Measurements from ENCODE around the gene AKR7A2. TPM values are rescaled to one million over a fixed set of nuclear protein-coding genes. Genes with fewer than 3 reads are reported as not detected.

Gene AKR7A2
- polyA plus RNA-seq, 3 donors: 19.5 to 117 (median 89.3) TPM

GRCh38 chr1:19358710-19359109 lies 46.8 kb upstream of the AKR7A2 start:
- Mint-ChIP-seq H3K4me3 (no peak overlapping the region), H3K9me3 (peaks cover 0 to 2% (median 0%) of the 10 kb centered on the region in 7 donors), H3K36me3 (peaks cover 65 to 87% of the 10 kb centered on the region in 2 donors), H3K27ac (no peak overlapping the region), H3K27me3 (ENCODE audit: low read depth in 3 of 3) (peaks cover 0 to 2% (median 0%) of the 10 kb centered on the region in 3 donors), H3K4me1 (no peaks in the 10 kb centered on the region)
- Histone ChIP-seq H3K27ac (ENCODE audit: low read depth in 1 of 2, low read length in 2 of 2) (no peak overlapping the region), H3K4me1 (ENCODE audit: control insufficient read depth in 1 of 2, insufficient read depth in 2 of 2, low read length in 2 of 2) (no peaks in the 10 kb centered on the region), H3K27me3 (ENCODE audit: control insufficient read depth in 2 of 2, insufficient read depth in 2 of 2, low read length in 2 of 2) (no peaks in the 10 kb centered on the region), H3K36me3 (replicated peaks in 1 of 2; ENCODE audit: control insufficient read depth in 1 of 2, insufficient read depth in 2 of 2, low read length in 2 of 2) (peaks cover 48 to 95% of the 10 kb centered on the region in 2 donors), H3K4me3 (replicated peaks in 1 of 3; ENCODE audit: low read depth in 2 of 3, low read length in 3 of 3) (no peak overlapping the region), H3K9me3 (replicated peaks in 1 of 2; ENCODE audit: control insufficient read depth in 1 of 2, insufficient read depth in 1 of 2, low read length in 2 of 2) (no peaks in the 10 kb centered on the region), H3K4me2 (replicated peaks; ENCODE audit: extremely low read depth, low read length, poor library complexity, severe bottlenecking) (no peak overlapping the region), H3K79me2 (ENCODE audit: insufficient read depth, low read length) (peaks cover 24% of the 10 kb centered on the region), H2AFZ (ENCODE audit: insufficient read depth, low read depth, low read length, poor library complexity, severe bottlenecking) (no peak overlapping the region), H4K20me1 (ENCODE audit: insufficient read depth, low read length) (peaks cover 92% of the 10 kb centered on the region), H3K9ac (ENCODE audit: insufficient read depth, low read length, poor library complexity, severe bottlenecking) (no peak overlapping the region)
- WGBS (ENCODE audit: insufficient coverage): 93% methylated on average over 3 of the region's 8 CpGs
- DNase-seq: no peak
- intact Hi-C loops (cut with micrococcal nuclease): no loop called here
- TF ChIP-seq CTCF (IDR thresholded peaks at IDR 0.05): no peak

- intact Hi-C loops (cut with micrococcal nuclease): no loop called here
- H3K79me2 ChIP-seq (ENCODE audit: insufficient read depth, low read length): peaks cover 19% of the 10 kb centered on the region
- Mint-ChIP-seq H3K9me3 (peaks cover 0 to 2% (median 0%) of the 10 kb centered on the region in 7 donors), H3K4me1 (no peaks in the 10 kb centered on the region), H3K27me3 (ENCODE audit: low read depth in 3 of 3) (peaks cover 0 to 2% (median 0%) of the 10 kb centered on the region in 3 donors), H3K36me3 (peaks cover 69 to 89% of the 10 kb centered on the region in 2 donors), H3K27ac (peak overlapping the region in 1 of 7 donors; percentile 24), H3K4me3 (no peak overlapping the region)
- TF ChIP-seq CTCF (IDR thresholded peaks at IDR 0.05): no peak
- peaks cover 92% of the 10 kb centered on the region for H4K20me1 ChIP-seq (ENCODE audit: insufficient read depth, low read length)
- H3K36me3 ChIP-seq (replicated peaks in 1 of 2; ENCODE audit: control insufficient read depth in 1 of 2, insufficient read depth in 2 of 2, low read length in 2 of 2): peaks cover 61 to 95% of the 10 kb centered on the region in 2 donors
- H3K4me2 ChIP-seq (replicated peaks; ENCODE audit: extremely low read depth, low read length, poor library complexity, severe bottlenecking): no peak overlapping the region
- DNase-seq: no peak
- no peaks in the 10 kb centered on the region for H3K27me3 ChIP-seq (ENCODE audit: control insufficient read depth in 2 of 2, insufficient read depth in 2 of 2, low read length in 2 of 2)
- no peaks in the 10 kb centered on the region for H3K9me3 ChIP-seq (replicated peaks in 1 of 2; ENCODE audit: control insufficient read depth in 1 of 2, insufficient read depth in 1 of 2, low read length in 2 of 2)
- 100% methylated on average over 6 of the region's 13 CpGs for WGBS (ENCODE audit: insufficient coverage)
- H2AFZ ChIP-seq (ENCODE audit: insufficient read depth, low read depth, low read length, poor library complexity, severe bottlenecking): no peak overlapping the region
- H3K4me3 ChIP-seq (replicated peaks in 1 of 3; ENCODE audit: low read depth in 2 of 3, low read length in 3 of 3): no peak overlapping the region
- H3K27ac ChIP-seq (ENCODE audit: low read depth in 1 of 2, low read length in 2 of 2): no peak overlapping the region
- no peak overlapping the region for H3K9ac ChIP-seq (ENCODE audit: insufficient read depth, low read length, poor library complexity, severe bottlenecking)
- no peaks in the 10 kb centered on the region for H3K4me1 ChIP-seq (ENCODE audit: control insufficient read depth in 1 of 2, insufficient read depth in 2 of 2, low read length in 2 of 2)
Observed at GRCh38 chr1:19357299-19357986, 45.5 kb upstream of the AKR7A2 start.
